IMR-90 (cell line): ENCODE data around the gene VOPP1. TPM values are rescaled to one million over a fixed set of nuclear protein-coding genes. Genes with fewer than 3 reads are reported as not detected.

Experiments used
- ATAC-seq: fragments of 200-7000 bp; cut with Tn5 transposase; 2 replicates; pipeline ENCODE4 v1.9.1; 2020; ENCODE audit warnings: low read depth, mild to moderate bottlenecking, moderate library complexity
- BruUV-seq: library from RNA; stranded (reverse); fragments of 400-500 nt; replicated peaks from 2 replicates; lab custom pipeline; 2021; lab: Mats Ljungman, UMichigan
- CTCF ChIA-PET: fragments of 300-600 bp; formaldehyde crosslinking; extraction: SDS; loops from one replicate; lab custom pipeline; 2021; ENCODE audit warnings: antibody characterized with exemption; lab: Yijun Ruan, JAX
- POLR2A ChIA-PET: fragments of 300-600 bp; sonication (Branson Sonifier 250); formaldehyde crosslinking; loops from one replicate; lab custom pipeline; 2022; ENCODE audit warnings: antibody characterized with exemption; ENCODE audit not compliant: unreplicated experiment; lab: Charles Lee
- DNase-seq: peaks from one replicate; pipeline ENCODE4 v3.0.0; 2013
- H2AFZ ChIP-seq: replicated peaks from 2 replicates; pipeline ENCODE3; 2013; ENCODE audit warnings: low read length, mild to moderate bottlenecking; ENCODE audit not compliant: poor library complexity
- H2AK5ac ChIP-seq: 2 replicates; pipeline ENCODE4 v1.6.1; 2013; ENCODE audit warnings: low read depth, low read length, inconsistent platforms
- H2AK9ac ChIP-seq: replicated peaks from 2 replicates; pipeline ENCODE3; 2013; ENCODE audit warnings: mild to moderate bottlenecking, low read depth, low read length, moderate library complexity; ENCODE audit not compliant: poor library complexity
- H2BK120ac ChIP-seq: 2 replicates; pipeline ENCODE4 v1.6.1; 2013; ENCODE audit warnings: low read depth, low read length, inconsistent platforms
- H2BK15ac ChIP-seq: 3 replicates; pipeline ENCODE4 v1.6.1; 2013; ENCODE audit warnings: low read depth, low read length, inconsistent platforms
- H2BK20ac ChIP-seq: 2 replicates; pipeline ENCODE4 v1.6.1; 2013; ENCODE audit warnings: low read depth, mild to moderate bottlenecking, inconsistent platforms, low read length, moderate library complexity
- H2BK5ac ChIP-seq: 2 replicates; pipeline ENCODE4 v1.6.1; 2013; ENCODE audit warnings: mild to moderate bottlenecking, low read depth, low read length, inconsistent platforms; ENCODE audit not compliant: poor library complexity, severe bottlenecking
- H3K14ac ChIP-seq: replicated peaks from 2 replicates; pipeline ENCODE4 v1.6.1; 2013; ENCODE audit warnings: low read depth, low read length, inconsistent platforms
- H3K18ac ChIP-seq: 2 replicates; pipeline ENCODE4 v1.6.1; 2013; ENCODE audit warnings: low read depth, low read length, control low read depth
- H3K23ac ChIP-seq: 2 replicates; pipeline ENCODE4 v1.6.1; 2013; ENCODE audit warnings: low read depth, low read length, inconsistent platforms
- H3K27ac ChIP-seq: 2 replicates; pipeline ENCODE4 v1.5.1; 2013; ENCODE audit warnings: mild to moderate bottlenecking, control low read depth, low read length; ENCODE audit not compliant: insufficient read depth
- H3K27me3 ChIP-seq: 2 replicates; pipeline ENCODE4 v1.6.1; 2013; ENCODE audit warnings: low read length; ENCODE audit not compliant: control insufficient read depth, insufficient read depth
- H3K36me3 ChIP-seq: 2 replicates; pipeline ENCODE4 v1.6.1; 2013; ENCODE audit warnings: low read length, mixed read lengths; ENCODE audit not compliant: control insufficient read depth, insufficient read depth
- H3K4ac ChIP-seq: 2 replicates; pipeline ENCODE4 v1.6.1; 2013; ENCODE audit warnings: low read depth, low read length, inconsistent platforms
- H3K4me1 ChIP-seq: 2 replicates; pipeline ENCODE4 v1.6.1; 2013; ENCODE audit warnings: low read length, mixed read lengths; ENCODE audit not compliant: control insufficient read depth, insufficient read depth
- H3K4me2 ChIP-seq: 2 replicates; pipeline ENCODE4 v1.6.1; 2013; ENCODE audit warnings: low read depth, mild to moderate bottlenecking, control low read depth, low read length, moderate library complexity
- H3K4me3 ChIP-seq: 2 replicates; pipeline ENCODE4 v1.5.1; 2013; ENCODE audit warnings: low read depth, mild to moderate bottlenecking, control low read depth, low read length, moderate library complexity; ENCODE audit not compliant: insufficient read depth
- H3K56ac ChIP-seq: 2 replicates; pipeline ENCODE4 v1.6.1; 2013; ENCODE audit warnings: low read length, inconsistent platforms; ENCODE audit not compliant: insufficient read depth; ENCODE audit errors: extremely low read depth
- H3K79me1 ChIP-seq, 2 experiments: 2 replicates each; pipeline ENCODE4 v1.6.1; 2013; ENCODE audit warnings: low read length in 2 of 2, inconsistent platforms in 1 of 2, low read depth in 1 of 2
- H3K9ac ChIP-seq: 2 replicates; pipeline ENCODE4 v1.6.1; 2013; ENCODE audit warnings: low read depth, low read length, control low read depth
- H3K9me1 ChIP-seq: 2 replicates; pipeline ENCODE4 v1.6.1; 2013; ENCODE audit warnings: low read length, inconsistent platforms; ENCODE audit not compliant: insufficient read depth
- H3K9me3 ChIP-seq: 2 replicates; pipeline ENCODE4 v1.6.1; 2013; ENCODE audit warnings: low read length; ENCODE audit not compliant: control insufficient read depth, insufficient read depth
- H4K20me1 ChIP-seq: 2 replicates; pipeline ENCODE4 v1.6.1; 2013; ENCODE audit warnings: low read length, inconsistent platforms; ENCODE audit not compliant: insufficient read depth
- H4K5ac ChIP-seq: 2 replicates; pipeline ENCODE4 v1.6.1; 2013; ENCODE audit warnings: mild to moderate bottlenecking, low read depth, low read length, control low read depth
- H4K8ac ChIP-seq, 2 experiments: 2 replicates each; pipeline ENCODE4 v1.6.1; 2013; ENCODE audit warnings: low read depth in 2 of 2, low read length in 2 of 2, control low read depth in 1 of 2, inconsistent platforms in 1 of 2
- H4K91ac ChIP-seq: 2 replicates; pipeline ENCODE4 v1.6.1; 2013; ENCODE audit warnings: low read depth, low read length, inconsistent platforms; ENCODE audit not compliant: insufficient read depth
- BHLHE40 ChIP-seq: fragments of 150-350 bp; IDR thresholded peaks from 2 replicates; pipeline ENCODE4 v1.6.1; 2016; ENCODE audit warnings: mild to moderate bottlenecking, low read depth, low read length
- WGBS, 2 experiments: methylation state at CpG; one replicate each; pipeline versions ENCODE4 v1.1.5 to v1.1.7; 2013; ENCODE audit warnings: missing lambda C conversion rate in 2 of 2; ENCODE audit not compliant: insufficient read length in 1 of 2; ENCODE audit errors: extremely low coverage in 2 of 2; 5-methylcytosine and 5-hydroxymethylcytosine counted together
- dilution Hi-C: fragments of 300-500 bp; cut with HindIII; formaldehyde crosslinking; loops from one replicate; pipeline ENCODE4 v1.14.3; 2018; ENCODE audit warnings: low sequenced_read_pairs; ENCODE audit not compliant: unreplicated experiment
- in situ Hi-C: fragments of 300-500 bp; cut with MboI; formaldehyde crosslinking; loops from 3 replicates; pipeline ENCODE4 v1.14.3; 2019; ENCODE audit warnings: low sequenced_read_pairs, inconsistent platforms, mixed read lengths
- intact Hi-C: fragments of 100-400 bp; cut with micrococcal nuclease; formaldehyde crosslinking; loops from 2 replicates; pipeline ENCODE4 v1.10.0; 2022
- polyA plus RNA-seq, 3 experiments: library from polyadenylated mRNA; depleted of rRNA; stranded (reverse); fragments of >200 nt; gene quantifications; 2 replicates each; pipeline ENCODE4 v1.2.3, GENCODE V29; 2012; ENCODE audit warnings: low replicate concordance in 1 of 3
- total RNA-seq: library from RNA; depleted of rRNA; stranded (reverse); fragments of >200 nt; gene quantifications from 2 replicates; pipeline ENCODE4 v1.2.3, GENCODE V29; 2012

VOPP1 gene
- total and polyA plus RNA-seq, 2 of the 4 experiments (the other 2 are of a cell fraction), result 60.2 to 94.5 TPM

DNA sequence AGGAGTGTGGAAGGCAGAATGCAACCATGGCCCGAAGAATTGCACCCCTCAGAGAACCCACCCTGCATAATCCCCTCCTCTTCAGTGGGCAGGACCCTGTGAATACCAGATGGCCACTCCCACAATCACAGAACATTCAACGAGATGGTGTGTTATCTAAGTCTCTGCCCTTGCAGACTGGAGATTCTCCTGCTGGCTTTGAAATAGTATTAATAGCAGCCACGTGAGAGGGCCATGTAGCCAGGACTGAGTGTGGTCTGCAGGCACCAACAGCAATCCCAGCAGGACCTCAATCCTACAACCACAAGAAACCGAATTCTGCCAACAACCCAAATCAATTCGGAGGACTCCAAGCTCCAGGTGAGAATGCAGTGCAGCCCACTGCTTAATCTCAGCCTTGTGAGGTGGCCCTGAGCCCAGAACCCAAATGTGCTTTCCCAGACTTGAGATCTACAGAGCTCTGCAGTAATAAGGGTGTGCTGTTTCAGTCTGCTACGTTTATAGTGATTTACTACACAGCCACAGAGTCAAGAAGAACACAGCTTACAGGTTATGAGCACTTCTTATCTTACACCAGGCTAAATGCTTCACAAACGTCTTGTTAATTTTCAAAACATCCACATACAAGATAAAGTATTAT lies 72.1 kb downstream of the VOPP1 start:
- Histone ChIP-seq H3K14ac (no peak overlapping the region), H4K5ac (no peak overlapping the region), H2AK9ac (no peak overlapping the region), H4K91ac (no peak overlapping the region), H3K4ac (no peak overlapping the region), H2BK15ac (no peak overlapping the region), H4K20me1 (peaks cover 24% of the 10 kb centered on the region), H3K18ac (no peak overlapping the region), H3K23ac (no peak overlapping the region), H3K4me3 (no peak overlapping the region), H2BK120ac (no peak overlapping the region), H3K56ac (no peak overlapping the region), H3K4me2 (no peak overlapping the region), H3K36me3 (peaks cover 16% of the 10 kb centered on the region), H3K27me3 (no peaks in the 10 kb centered on the region), H3K9me1 (peaks cover 15% of the 10 kb centered on the region), H3K9ac (no peak overlapping the region), H3K79me1 (peaks cover 44 to 92% of the 10 kb centered on the region in 2 experiments), H2BK5ac (no peak overlapping the region), H2AFZ (no peak overlapping the region), H3K27ac (no peak overlapping the region), H2AK5ac (no peak overlapping the region), H4K8ac (no peak overlapping the region), H2BK20ac (no peak overlapping the region), H3K9me3 (no peaks in the 10 kb centered on the region), H3K4me1 (peaks cover 6% of the 10 kb centered on the region)
- TF ChIP-seq BHLHE40, result no peak
- intact Hi-C loops, result no loop called here
- ATAC-seq, result no peak
- dilution Hi-C loops, result no loop called here
- POLR2A ChIA-PET, result no interaction called here
- in situ Hi-C loops, result no loop called here
- no peak for DNase-seq
- WGBS, 2 experiments, result no CpG with 5 or more reads among the region's 7 CpGs
- BruUV-seq, result no TSS peak
- CTCF ChIA-PET, result no interaction called here
